Measurements from ENCODE around the gene PIGB.
A peak's percentile ranks its signal among the peaks of the same experiment; 100 is the strongest.
"Not testable (repeated sequence)": the region's sequence is repeated elsewhere in the genome, so short reads cannot be mapped to it uniquely, and the experiment has no call there.

The PIGB gene

GRCh38 chr15:55383687-55384086 lies 64.7 kb downstream of the PIGB start:
- DNase-seq, result no peak

DNA sequence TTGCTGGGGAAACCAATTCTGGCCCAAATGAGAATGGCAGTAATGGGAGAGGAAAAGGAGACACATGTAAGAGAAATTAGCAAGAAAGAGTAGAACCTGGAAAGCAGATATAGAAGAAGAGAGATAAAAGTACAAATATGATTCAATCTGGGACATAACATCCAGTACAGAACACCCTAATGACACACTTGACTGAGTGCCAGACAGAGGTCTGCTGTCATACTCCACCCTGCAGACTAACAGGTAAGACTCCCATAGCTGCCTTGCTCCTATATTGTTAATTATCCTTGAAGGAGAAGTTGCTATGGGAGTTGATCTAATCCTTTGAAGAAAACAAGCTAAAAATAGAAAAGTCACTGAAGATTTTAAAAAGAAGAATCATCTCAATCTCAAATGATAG lies 68.0 kb downstream of the PIGB start:
- no peak for DNase-seq

- no peak for DNase-seq
Measured at GRCh38 chr15:55389264-55389607, 70.2 kb downstream of the PIGB start.

DNA sequence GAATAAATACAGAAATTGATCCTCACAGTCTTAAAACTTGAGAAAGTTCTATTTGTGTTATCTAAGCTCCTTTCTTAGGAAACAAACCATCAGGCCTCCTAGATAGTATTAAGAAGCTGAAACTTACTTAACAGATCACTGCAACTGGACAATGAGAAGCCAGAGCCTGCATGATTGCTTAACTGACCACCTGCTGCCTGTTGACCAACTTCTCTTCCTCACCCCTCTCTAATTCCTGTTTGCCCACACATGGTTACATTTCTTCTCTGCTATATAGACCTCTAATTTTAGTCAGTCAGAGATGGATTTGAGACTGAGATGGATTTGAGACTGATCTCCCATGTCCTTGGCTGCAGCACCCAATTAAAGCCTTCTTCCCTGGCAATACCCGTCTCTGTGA lies 75.7 kb downstream of the PIGB start:
- no peak for DNase-seq

GRCh38 chr15:55398243-55398642 lies 79.2 kb downstream of the PIGB start:
- DNase-seq, result no peak

GRCh38 chr15:55400050-55400449 lies 81.0 kb downstream of the PIGB start:
- DNase-seq, result not testable (repeated sequence)

GRCh38 chr15:55401786-55402246 lies 82.8 kb downstream of the PIGB start:
- no peak for DNase-seq

GRCh38 chr15:55402707-55403106 lies 83.7 kb downstream of the PIGB start:
- DNase-seq, result no peak

GRCh38 chr15:55403531-55403930 lies 84.5 kb downstream of the PIGB start:
- peak; percentile 3 for DNase-seq
